GM19324 (cell line): Measurements from ENCODE around the gene PGM2.
"Not testable (repeated sequence)": the region's sequence is repeated elsewhere in the genome, so short reads cannot be mapped to it uniquely, and the experiment has no call there.

Experiments used
- ATAC-seq: cut with Tn5 transposase; IDR thresholded peaks from one replicate; pipeline ENCODE4 v1.9.1; 2021; ENCODE audit warnings: mild to moderate bottlenecking, moderate library complexity; ENCODE audit not compliant: unreplicated experiment, low FRiP score

The PGM2 gene

GRCh38 chr4:37826295-37827029 lies at the start of gene PGM2:
Gene PGM2, plus strand, starts transcription at chr4:37826686. Its CDS starts 47 bp downstream, at chr4:37826733.
- peak; percentile 99 for ATAC-seq

DNA sequence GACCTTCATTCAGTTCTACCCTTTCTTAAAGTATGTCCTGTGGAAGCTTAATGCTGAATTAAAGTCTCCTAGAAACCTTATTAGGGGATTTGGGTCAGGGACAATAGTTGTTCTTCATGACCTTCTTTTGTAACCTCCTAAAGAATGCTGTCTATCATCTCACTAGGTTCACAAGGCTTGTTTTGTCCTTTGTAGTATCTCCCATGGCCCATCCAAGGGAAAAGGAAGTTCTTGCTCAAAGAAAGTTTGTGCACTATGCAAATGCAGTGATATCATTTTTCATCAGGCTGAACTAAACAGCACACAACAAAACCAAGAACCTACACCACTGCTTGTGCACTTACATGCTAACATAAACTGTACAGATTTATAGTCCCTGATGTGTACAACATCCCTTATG lies 46.6 kb upstream of the PGM2 start:
- no peak for ATAC-seq

DNA sequence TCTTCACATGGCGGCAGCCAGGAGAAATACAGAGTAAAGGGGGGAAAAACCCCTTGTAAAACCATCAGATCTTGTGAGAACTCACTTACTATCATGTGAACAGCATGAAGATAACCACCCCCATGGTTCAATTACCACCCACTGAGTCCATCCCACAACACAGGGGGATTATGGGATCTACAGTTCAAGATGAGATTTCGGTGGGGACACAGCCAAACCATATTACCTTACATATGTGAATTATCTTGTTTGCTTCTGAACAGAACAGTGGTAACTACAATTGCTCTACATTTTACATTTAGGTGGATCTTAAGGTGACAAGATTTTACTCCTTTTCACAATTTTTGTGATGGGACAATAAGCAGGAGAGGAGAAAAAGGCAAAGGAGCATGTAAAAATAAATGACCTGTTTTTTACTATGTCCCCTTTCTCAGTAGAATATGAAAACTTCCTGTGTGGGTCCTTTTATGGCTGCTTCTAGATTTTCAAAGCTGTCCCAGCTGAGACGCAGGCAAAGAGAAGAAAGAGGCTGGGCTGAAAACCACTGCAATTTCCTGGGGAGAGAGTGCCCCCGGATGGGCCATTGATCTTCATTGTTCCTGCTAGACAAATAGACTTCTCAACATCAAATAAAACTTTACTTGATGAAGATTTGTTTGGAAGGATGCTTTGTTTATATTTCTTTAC lies 45.9 kb upstream of the PGM2 start:
- no peak for ATAC-seq

DNA sequence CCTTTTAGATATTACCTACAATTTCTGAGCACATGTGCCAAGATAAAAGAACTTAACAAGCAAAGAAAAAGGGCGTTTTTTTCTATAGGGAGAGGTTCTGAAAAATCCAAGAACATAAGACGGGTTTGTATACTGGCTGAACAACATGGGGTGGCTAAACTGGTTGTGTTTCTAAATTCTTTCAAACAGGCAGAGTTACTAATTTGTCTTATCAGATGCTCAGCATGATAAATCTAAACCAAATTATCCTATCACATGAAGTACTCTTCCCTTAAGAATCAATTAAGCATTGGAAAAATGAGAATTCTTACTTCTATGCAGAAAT lies 45.4 kb upstream of the PGM2 start:
- no peak for ATAC-seq

- not testable (repeated sequence) for ATAC-seq
Observed at GRCh38 chr4:37786267-37786666, 40.2 kb upstream of the PGM2 start.

GRCh38 chr4:37787883-37788460 lies 38.5 kb upstream of the PGM2 start:
- ATAC-seq: not testable (repeated sequence)

DNA sequence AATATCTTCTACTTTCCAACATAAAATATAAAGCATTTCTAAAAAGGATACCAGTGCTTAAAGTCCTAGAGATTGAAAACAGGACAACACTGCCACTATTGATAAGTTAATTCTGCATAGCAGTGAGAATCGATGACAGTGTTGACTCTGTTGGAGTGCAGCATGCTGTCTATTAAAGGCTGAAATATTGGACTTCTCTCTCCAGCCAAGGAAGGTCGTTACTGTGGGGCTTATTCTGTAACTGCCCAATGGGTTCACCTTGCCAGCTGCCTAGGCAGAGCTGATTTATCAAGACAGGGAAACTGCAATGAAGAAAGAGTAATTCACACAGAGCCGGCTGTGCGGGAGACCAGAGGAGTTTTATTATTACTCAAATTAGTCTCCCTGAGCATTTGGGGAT lies 37.7 kb upstream of the PGM2 start:
- no peak for ATAC-seq

DNA sequence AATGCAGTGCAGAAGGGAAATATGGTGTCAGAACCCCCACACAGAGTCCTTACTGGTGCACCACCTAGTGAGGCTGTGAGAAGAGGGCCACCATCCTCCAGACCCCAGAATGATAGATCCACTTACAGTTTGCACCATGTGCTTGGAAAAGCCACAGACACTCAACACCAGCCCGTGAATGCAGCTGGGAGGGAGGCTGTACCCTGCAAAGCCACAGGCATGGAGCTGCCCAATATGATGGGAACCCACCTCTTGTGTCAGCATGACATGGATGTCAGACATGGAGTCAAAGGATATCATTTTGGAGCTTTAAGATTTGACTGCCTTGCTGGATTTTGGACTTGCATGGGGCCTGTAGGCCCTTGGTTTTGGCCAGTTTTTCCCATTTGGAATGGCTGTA lies 34.2 kb upstream of the PGM2 start:
- no peak for ATAC-seq

GRCh38 chr4:37793562-37793961 lies 32.9 kb upstream of the PGM2 start:
- no peak for ATAC-seq

DNA sequence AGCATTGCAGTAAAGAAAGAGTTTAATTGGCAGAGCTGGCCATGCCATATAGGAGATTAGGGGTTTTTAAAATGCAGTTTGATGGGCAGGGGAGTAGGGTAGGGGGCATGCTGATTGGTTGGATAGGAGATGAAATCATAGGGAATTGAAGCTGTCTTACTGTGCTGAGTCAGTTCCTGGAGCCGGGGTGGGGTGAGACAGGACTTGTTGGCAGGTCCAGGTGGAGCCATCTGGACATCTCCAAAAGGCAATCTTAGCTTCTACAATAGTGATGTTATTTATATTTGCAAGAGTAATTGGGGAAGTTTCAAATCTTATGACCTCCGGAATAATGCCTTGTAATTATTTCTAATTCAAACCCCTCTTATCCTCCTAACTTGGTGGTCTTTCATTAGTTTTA lies 32.4 kb upstream of the PGM2 start:
- no peak for ATAC-seq

DNA sequence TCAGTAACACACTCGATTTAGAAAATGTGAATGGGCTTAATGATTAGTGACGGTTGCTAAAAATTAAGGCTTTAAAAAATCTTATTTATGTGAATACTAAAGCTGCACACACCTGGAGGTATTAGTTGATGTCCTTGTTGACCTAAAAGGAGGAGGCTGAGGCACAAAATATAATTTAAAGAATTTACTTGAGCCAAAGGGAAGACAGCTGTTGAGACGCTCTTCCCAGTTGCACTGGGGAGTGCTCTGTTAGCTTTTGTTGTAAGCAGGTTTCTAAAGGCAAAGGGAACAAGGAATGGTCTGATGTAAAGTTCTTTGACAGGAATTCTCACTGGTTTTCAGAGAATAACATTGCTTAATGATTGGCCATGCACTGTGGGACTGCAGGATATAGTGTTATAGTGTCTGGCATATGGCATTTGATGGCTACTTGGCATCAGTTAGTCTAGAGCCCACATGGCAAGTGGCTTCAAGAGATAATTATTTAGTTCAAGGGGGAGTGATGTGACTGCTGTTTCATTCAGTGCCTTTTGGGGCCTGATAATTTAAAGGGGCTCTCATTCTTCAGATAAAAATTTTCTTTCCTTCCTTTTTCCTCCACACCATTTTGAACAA lies 30.8 kb upstream of the PGM2 start:
- ATAC-seq: no peak

- ATAC-seq: no peak
Observed at GRCh38 chr4:37797374-37797773, 29.1 kb upstream of the PGM2 start.

DNA sequence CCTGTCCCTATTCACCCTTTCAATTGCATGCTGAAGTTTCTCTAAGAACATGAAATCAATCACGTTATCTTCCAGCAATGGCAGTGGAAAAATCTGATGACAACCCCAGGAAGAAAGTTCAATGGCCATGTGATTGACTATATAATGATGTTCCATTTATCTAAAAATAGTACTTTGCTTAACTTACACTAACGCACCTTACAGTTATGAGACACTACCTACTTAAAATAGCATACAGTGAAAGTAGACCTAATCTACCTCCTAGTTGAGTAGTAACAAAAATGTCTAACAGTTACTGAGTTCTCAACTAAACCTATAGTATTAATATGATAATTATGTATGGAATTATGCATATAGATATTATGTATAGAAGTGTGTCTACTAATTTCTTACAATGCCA lies 28.6 kb upstream of the PGM2 start:
- ATAC-seq: no peak

DNA sequence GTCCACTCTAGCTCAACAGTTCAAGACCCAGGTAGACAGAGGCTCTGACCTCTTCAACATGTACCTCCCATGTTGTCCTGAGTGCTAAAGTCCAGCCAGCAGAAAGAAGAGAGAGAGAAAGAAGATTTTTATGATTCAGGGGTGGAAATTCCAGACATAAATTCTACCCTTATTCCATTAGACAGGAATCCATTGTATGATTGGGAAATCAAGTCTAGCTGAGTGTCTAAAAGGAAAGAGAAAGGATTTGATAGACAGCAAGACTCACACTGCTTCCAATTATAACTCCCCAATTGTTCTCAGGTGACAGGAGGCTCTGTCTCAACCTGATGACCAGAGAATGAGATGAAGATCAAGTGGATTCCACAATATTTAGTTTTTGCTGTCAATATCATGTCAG lies 27.9 kb upstream of the PGM2 start:
- ATAC-seq: no peak

- ATAC-seq: no peak
Observed at GRCh38 chr4:37799941-37800554, 26.4 kb upstream of the PGM2 start.

DNA sequence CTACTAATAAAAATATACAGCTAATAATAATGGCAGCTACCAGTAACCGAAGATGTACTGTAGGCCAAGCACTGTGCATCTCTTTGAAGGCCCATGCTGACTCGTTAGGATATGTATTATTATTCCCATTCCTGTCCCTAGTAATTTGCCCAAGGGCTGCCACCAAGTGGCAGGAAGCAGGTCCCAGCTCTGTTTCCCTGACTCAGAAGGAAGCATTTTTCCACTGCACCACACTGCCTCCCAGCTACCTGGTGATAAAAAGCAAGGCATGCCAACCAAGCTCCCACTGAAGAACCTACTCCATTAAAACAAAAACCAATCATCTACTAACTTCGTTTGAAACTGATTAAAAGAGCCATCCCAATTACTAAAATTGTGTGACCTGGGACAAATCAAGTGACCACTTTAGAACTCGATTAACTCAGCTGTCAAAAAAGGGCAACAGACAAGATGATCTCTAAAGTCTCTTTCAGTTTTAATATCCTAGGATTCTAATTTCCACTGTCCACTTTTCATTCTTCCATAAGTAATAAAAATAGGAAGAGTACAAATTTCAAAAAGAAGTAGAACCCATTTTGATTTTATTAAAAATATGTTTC lies 24.3 kb upstream of the PGM2 start:
- ATAC-seq: no peak

DNA sequence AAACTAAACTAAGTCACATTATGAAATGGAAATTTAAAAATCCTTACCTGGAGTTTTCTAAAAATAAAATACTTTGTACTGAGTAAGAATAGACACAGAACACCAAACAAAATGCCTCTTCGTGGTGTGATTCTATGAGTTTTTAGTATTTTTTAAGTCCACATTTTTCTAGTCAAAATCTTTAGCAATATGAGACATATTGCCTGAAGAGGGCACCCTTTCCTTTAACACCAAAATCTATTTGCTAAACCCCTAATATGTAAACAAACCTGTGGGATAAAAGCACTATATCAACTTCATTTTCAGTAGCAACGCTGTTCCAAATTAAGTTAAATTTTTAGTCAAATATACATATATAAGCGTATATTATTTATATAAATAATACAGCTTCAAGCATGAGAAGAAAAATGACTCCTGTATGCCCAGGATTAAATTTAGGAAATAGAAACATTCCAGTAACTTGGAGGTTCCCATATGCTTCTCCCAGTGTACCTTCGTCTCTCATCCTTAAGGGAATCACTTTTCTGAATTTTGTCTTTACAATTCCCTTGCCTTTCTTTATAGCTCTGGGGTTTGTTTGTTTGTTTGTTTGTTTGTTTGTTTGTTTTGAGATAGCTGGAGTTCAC lies 23.0 kb upstream of the PGM2 start:
- no peak for ATAC-seq

- no peak for ATAC-seq
Observed at GRCh38 chr4:37805091-37805490, 21.4 kb upstream of the PGM2 start.

GRCh38 chr4:37812713-37813112 lies 13.8 kb upstream of the PGM2 start:
- ATAC-seq: no peak

GRCh38 chr4:37815591-37815990 lies 10.9 kb upstream of the PGM2 start:
- ATAC-seq: no peak
